ENCODE data around the gene KLHDC7A.
"Not testable (repeated sequence)": the region's sequence is repeated elsewhere in the genome, so short reads cannot be mapped to it uniquely, and the experiment has no call there.

The KLHDC7A gene

GRCh38 chr1:18480315-18481189 lies at the start of gene KLHDC7A:
Gene KLHDC7A, plus strand, starts transcription at chr1:18480930. Its CDS starts 52 bp downstream, at chr1:18480982.
- peak in 1 of 3 experiments; percentile 13 for DNase-seq

- DNase-seq, result no peak
These were observed 46.7 kb upstream of the KLHDC7A start for GRCh38 chr1:18434041-18434440.

- no peak for DNase-seq
These were observed 40.1 kb upstream of the KLHDC7A start for GRCh38 chr1:18440385-18441226.

GRCh38 chr1:18443587-18444520 lies 36.9 kb upstream of the KLHDC7A start:
- DNase-seq, result no peak

GRCh38 chr1:18444563-18444962 lies 36.2 kb upstream of the KLHDC7A start:
- no peak for DNase-seq

- DNase-seq, result no peak
These were observed 34.0 kb upstream of the KLHDC7A start for GRCh38 chr1:18446751-18447150.

GRCh38 chr1:18447509-18448220 lies 33.1 kb upstream of the KLHDC7A start:
- DNase-seq, result no peak

GRCh38 chr1:18448889-18449288 lies 31.8 kb upstream of the KLHDC7A start:
- no peak for DNase-seq

GRCh38 chr1:18452550-18452949 lies 28.2 kb upstream of the KLHDC7A start:
- DNase-seq, result peak in 1 of 3 experiments; percentile 33

- DNase-seq, result peak in 1 of 3 experiments; percentile 72
These were observed 22.3 kb upstream of the KLHDC7A start for GRCh38 chr1:18458133-18459092.

- DNase-seq, result no peak
These were observed 19.1 kb upstream of the KLHDC7A start for GRCh38 chr1:18461656-18462055.

- DNase-seq, result not testable (repeated sequence)
These were observed 18.2 kb upstream of the KLHDC7A start for GRCh38 chr1:18462517-18462916.

- no peak for DNase-seq
These were observed 17.7 kb upstream of the KLHDC7A start for GRCh38 chr1:18463063-18463462.

- DNase-seq, result no peak
These were observed 16.6 kb upstream of the KLHDC7A start for GRCh38 chr1:18463984-18464664.

- no peak for DNase-seq
These were observed 16.1 kb upstream of the KLHDC7A start for GRCh38 chr1:18464665-18465050.

- no peak for DNase-seq
These were observed 14.1 kb upstream of the KLHDC7A start for GRCh38 chr1:18466676-18467075.

GRCh38 chr1:18468570-18468969 lies 12.2 kb upstream of the KLHDC7A start:
- DNase-seq, result no peak

GRCh38 chr1:18469514-18469913 lies 11.2 kb upstream of the KLHDC7A start:
- DNase-seq, result no peak

- peak in 1 of 3 experiments; percentile 72 for DNase-seq
These were observed 9.9 kb upstream of the KLHDC7A start for GRCh38 chr1:18470671-18471355.
